GM15510 (cell line): ENCODE measurements around the gene PGAP2.

ENCODE experiments used
- POLR2A ChIP-seq: IDR thresholded peaks from 3 replicates; pipeline ENCODE4 v1.6.1; 2011; ENCODE audit warnings: borderline replicate concordance; ENCODE audit not compliant: insufficient read length; ENCODE audit errors: extremely low read depth

Gene PGAP2

DNA sequence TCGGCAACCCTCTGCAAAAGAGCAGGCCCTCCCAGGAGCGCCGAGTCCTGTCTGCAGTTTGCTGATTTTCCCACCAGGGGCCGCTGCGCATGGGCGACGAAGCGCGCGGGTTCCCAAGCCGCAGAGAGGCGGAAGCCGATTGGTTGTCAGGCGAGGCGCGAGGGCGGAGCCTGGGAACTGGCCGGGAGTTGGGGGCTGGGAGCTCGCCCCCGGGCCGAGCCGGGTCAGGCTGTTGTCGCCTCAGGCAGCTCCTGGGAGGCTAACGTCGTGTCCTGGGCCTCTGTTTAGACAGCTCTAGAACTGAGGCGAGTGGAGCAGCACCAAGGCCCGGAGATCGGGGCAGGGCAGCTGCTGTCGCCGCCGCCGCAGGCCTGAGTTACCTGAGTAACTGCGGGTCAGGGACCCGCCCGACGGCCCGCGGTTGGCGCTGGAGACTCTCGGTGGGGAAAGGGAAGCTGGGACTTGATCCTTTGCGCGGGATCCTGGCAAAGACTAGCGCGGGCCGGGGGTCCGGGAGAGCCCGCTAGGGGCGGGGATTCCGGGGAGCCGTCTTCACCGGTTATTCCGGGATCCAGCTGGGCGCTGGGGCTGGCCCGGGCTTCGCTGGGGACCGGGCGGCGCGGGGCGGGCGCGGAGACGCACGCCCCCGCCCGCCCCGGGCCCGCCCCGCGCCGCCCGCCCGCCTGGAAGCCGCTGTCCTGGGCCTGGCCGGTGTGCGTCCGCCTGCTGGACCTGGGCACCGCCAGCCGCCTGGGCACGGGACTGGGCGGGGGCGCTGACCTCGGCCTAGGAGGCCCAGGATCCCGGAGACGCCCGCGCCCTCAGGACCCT lies 46.8 kb downstream of the PGAP2 start, which contains the start of gene STIM1:
TSS of gene STIM1 (plus strand) at position 688 of the 831 bp plus-strand sequence. CDS start 607 bp downstream, outside the sequence.
- TF ChIP-seq POLR2A, result peak; percentile 52

DNA sequence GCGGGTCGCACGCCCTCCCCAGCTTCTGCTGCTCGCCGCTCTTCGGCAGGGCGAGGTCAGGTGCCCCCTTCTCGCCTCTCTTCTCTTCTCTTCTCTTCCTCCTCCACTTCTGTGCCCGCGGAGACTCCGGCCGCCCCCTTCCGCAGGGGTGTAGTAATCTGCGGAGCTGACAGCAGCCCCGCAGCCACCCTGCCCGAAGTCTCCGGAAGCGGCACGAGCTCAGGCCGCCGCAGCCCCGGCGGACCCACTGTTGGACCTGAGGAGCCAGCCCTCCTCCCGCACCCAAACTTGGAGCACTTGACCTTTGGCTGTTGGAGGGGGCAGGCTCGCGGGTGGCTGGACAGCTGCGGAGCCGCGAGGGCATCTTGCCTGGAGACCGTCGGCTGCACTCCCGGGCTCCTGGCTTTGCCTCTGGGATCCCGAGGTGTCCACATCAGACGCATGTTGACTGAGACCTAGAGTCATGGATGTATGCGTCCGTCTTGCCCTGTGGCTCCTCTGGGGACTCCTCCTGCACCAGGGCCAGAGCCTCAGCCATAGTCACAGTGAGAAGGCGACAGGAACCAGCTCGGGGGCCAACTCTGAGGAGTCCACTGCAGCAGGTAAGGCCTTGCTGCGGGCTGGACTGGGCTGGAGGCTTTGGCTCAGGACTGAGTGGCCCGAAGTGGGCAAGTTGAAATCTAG lies 47.6 kb downstream of the PGAP2 start:
- TF ChIP-seq POLR2A, result no peak

DNA sequence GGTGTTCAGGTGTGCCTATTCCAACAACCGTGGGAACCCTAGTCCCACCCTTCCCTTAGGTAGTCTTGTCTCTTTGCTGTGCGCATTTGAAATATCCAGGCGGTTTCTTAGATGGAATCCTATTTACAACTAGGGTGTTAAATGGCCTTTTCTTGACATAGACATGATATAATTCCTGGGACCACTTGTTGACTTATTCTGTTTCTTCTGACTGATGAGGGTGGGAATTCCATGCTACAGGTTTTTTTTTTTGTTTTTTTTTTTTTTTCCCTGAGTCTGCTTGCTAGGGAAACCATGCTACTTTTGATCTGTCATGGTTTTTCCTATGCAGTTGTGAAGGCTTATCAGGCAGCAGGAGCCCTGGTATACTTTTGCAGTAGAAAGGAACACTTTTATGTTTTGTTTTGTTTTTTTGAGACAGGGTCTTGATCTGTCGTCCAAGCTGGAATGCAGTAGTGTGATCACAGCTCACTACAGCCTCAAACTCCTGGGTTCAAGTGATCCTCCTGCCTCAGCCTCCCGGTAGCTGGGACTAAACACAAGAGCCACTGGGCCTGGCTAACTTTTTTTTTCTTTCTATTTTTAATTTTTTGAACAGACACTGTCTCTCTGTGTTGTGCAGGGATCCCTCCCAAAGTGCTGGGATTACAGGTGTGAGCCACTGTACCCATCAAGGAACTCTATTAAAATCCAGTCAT lies 48.6 kb downstream of the PGAP2 start:
- TF ChIP-seq POLR2A, result no peak

DNA sequence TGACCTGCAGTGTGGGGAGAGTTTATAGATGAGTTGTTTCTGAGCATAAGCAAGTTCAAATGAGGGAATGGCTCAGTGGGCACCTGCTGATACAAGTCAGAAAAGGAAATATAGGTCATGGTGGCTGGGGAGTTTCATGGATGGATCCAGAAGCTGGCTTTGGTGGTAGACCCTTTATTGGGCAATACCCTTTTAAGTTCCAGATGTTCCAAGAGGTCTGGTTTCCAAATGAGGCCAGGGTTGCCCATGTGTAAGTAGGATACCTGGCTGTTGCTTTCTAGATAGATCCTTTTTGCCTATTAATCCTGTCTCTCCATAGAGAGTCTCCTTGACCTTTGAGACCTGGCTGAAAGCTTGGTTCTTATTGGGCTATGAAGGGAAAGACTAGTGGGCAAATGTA lies 49.3 kb downstream of the PGAP2 start:
- TF ChIP-seq POLR2A, result no peak

DNA sequence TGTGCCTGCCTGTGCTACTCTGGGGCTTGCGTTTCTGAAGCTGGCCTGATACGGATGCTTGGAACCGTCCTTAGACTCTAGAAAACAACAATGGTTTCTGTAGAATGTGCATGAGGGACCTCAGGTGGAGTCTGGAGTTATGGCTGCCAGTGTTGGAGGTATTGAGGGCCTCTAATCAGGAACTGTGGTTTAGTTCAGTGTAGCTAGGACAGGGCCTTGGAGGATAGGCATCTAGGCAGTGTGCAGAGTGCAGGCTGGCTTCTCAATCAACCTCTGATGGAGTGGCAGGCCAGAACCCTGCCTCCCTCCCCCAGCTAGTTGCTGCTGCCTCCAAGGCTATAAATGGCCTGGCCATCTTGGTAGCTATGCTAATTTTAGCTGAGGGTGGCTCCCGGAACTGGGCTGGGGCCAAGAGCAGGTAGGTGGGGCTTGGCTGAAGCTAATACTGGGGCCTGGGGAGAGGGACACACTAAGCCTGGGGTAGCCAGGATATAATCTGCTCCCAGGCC lies 51.1 kb downstream of the PGAP2 start:
- peak; percentile 45 for TF ChIP-seq POLR2A

DNA sequence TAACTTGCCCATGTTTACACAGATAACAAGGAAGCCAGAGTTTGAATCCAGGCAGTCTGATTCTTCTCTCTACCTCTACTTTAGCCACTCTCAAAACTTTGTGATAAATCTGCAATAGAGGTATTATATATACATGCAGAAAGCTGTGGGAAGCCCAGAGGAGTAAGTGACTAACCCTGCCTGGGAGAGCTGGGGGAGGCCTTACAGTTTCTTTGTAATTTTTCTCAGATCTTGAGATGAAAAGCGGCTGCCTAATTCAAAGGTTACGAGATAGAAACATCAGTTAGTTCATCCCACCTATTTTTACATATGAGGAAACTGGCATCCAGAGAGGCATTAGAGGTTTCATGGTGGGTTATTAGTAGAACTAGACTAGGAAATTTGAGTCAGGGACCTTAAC lies 52.0 kb downstream of the PGAP2 start:
- no peak for TF ChIP-seq POLR2A

DNA sequence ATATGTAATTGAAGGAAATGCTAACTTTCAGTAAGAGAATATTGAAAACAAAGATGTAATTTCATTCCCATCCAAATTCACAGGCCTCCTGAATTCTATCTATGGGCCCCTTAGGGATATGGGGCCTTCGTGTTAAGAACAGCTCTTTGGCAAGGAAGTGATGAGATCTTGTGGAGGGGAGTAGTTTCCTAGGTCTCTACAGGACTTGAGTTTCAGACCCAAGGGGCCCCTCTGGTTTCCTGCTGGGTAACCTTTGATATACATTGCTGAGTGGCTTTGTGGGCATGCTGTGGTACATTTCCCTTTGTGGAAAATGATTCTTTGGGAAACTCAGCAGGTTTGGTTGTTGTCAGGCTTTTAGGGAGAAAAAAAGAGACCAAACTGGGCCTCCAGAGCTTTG lies 53.3 kb downstream of the PGAP2 start:
- no peak for TF ChIP-seq POLR2A

DNA sequence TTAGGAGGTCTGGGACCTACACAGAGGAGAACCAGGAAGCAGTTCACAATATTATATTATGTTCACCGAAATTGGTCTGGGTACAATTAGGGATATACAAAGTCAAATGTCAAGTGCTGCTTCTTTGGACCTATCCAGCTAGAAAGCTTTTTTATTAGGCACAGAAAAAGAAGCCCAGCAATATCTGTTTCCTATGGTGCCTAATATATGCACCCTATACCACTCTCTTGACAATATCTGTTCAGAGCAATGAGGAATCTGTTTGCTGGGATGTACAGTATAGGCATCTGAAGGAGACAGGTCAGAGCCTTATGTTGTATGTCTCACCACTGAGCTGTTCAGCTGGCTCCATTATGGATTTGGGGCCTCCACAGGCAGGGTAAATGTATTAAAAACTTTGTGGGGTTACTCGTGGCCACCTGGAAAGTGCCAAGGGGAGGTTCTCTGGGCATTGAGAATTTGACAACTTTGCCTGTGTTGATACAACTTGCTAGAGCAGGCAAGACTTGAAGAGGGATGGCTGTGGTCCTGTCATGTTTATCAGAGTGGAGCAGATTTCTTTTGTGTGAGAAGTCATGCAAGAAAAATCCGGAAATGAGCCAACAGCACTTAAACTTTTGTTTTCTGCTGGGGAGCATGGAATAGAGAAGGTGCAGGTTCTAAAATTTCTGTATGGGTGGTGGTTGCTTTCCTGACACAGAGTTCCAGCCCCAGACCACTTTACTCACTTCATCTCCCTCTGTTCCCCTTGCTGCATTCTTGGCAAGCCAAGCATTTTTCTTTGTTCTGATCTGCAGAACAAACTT lies 57.2 kb downstream of the PGAP2 start:
- TF ChIP-seq POLR2A, result no peak

DNA sequence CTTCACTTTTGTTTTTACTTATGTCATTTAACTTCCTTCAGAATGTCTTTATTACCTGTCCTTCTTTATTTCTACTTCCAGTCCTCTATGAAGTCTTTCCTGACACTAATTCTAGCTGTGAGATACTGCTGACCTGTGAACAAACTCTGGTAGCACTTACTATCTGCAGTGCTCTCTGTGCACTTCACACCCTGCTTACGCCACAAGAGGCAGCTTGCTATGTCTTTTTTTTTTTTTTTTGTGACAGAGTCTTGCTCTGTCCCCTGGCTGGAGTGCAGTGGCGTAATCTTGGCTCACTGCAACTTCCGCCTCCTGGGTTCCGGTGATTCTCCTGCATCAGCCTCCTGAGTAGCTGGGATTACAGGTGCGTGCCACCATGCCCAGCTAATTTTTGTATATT lies 57.8 kb downstream of the PGAP2 start:
- no peak for TF ChIP-seq POLR2A

DNA sequence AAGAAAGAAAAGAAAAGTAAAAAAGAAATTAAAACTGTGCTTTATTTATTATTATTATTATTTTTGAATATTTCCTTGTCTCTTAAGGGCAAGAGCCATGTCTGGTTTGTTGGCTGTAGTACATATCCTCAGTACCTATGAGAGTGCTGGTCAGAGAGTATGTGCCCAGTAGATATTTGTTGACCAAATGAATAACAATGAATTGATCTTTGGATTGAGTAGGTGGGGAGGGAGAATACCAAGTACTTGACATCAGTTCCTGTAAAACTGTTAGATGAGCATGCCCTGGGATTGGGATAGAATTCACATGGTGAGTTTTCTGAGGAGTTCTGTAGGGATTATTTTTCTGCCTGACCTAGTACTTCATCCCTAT lies 58.5 kb downstream of the PGAP2 start:
- TF ChIP-seq POLR2A, result no peak

DNA sequence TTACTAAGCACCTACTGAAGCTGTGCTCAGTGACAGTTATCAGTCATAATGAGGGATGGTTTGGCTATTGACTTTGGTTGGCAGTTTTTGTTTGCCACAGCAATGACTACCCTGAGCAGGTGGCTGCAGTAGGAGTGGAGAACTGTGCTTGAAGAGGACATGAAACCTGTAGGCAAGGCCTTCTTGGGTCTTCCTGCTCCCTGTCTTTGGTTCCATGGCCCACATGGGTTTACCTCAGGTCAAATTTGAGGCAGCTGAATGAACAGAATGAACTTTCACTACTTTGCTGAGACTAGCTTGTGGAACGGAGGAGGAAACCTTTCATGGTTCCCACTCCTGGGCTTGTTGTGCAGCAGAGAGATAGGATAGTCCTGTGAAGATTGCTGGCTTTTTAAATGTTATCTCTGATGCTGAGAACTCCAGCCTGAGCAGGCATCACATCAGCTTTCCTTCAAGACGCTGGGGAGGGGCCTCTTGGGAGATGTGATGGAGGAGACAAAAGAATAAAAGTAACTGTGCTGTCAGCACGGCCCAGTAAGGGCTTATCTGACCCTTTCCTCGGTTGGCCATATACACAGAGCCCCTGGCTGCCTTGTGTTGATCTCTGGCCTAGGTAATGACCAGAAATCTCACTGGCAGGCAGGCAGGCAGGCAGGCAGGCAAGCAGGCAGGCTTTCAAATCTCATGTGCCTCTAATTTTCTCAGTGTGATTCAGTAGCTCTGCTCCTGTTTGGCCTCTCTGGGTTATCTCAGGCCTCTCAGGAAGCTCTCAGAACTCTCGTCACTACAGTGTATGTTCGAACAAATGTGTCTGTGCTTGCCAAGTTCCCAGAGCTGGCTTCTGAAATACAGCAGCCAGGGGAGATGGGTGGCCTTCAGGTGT lies 59.1 kb downstream of the PGAP2 start:
- TF ChIP-seq POLR2A, result no peak

DNA sequence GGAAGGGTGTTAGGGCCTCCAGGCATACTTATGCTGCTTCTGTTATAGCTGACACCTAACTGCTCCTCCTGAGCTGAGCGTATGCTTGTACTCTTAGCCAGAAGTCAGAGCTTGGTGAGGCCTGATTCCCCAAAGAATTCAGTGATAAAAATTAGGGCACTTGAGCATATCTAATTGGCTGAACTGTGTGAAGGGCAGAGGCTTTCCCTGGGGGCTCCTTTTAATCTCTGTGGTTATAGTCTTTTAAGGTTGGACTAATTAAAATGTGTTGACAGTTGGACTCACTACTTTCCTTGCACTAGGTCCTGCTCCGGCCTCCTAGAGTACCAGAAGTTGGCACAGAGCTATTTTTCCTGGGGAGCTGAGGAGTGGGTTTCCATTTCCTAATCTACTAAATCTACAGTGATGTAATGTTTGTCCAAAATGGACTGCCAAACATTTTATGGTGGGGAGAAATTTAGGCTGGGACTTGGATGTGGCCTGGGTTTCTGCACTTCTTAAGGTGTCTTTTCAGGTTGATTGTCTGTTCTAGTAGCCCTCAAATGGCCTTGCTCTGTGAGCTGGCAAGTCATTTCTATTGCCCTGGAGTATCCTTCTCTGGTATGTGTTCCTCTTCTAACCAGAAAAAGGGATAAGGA lies 65.5 kb downstream of the PGAP2 start:
- no peak for TF ChIP-seq POLR2A
